ENCODE results near the gene ADPRHL1. TPM values are rescaled to one million over a fixed set of nuclear protein-coding genes. Genes with fewer than 3 reads are reported as not detected.

The ADPRHL1 gene
- total RNA-seq, 1 experiment from 2014 or later: 3.9 TPM

DNA sequence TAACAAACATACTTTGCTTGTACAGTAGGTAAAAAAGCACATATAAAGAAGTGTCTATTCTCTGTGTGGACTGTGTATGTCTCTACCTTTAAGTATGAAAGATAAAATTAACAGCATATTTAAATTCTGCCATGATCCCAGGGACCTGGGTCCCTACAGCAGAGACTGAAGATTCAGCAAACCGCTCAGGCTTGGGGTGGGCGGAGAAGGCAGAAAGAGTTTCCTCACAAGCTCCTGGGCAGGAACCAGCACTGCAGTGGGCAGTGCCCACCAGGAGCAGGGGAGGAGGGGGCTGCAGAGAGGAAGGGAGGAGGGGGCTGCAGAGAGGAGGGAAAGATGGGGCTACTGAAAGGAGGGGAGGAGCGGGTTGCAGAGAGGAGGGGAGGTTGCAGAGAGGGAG is 44.7 kb downstream of the ADPRHL1 start:
- POLR2A ChIA-PET (ENCODE audit: low non-redundant PET): no interaction called here
- no TSS peak for BruUV-seq (replicated peaks)
- Histone ChIP-seq H3K9me3 (ENCODE audit: low read depth, low read length, poor library complexity, severe bottlenecking) (no peaks in the 10 kb centered on the region), H3K4me3 (ENCODE audit: low read depth, low read length, poor library complexity, severe bottlenecking) (no peak overlapping the region), H3K4me1 (ENCODE audit: insufficient read depth, low read length, poor library complexity, severe bottlenecking) (no peaks in the 10 kb centered on the region), H3K27ac (ENCODE audit: low read depth, low read length, poor library complexity, severe bottlenecking) (no peak overlapping the region), H3K36me3 (ENCODE audit: insufficient read depth, low read length, poor library complexity, severe bottlenecking) (no peaks in the 10 kb centered on the region), H3K27me3 (replicated peaks; ENCODE audit: insufficient read depth, low read depth, low read length, poor library complexity) (peaks cover 29% of the 10 kb centered on the region)
- intact Hi-C loops (cut with micrococcal nuclease; ENCODE audit: unreplicated experiment): no loop called here
- TF ChIP-seq, protein P1, sequence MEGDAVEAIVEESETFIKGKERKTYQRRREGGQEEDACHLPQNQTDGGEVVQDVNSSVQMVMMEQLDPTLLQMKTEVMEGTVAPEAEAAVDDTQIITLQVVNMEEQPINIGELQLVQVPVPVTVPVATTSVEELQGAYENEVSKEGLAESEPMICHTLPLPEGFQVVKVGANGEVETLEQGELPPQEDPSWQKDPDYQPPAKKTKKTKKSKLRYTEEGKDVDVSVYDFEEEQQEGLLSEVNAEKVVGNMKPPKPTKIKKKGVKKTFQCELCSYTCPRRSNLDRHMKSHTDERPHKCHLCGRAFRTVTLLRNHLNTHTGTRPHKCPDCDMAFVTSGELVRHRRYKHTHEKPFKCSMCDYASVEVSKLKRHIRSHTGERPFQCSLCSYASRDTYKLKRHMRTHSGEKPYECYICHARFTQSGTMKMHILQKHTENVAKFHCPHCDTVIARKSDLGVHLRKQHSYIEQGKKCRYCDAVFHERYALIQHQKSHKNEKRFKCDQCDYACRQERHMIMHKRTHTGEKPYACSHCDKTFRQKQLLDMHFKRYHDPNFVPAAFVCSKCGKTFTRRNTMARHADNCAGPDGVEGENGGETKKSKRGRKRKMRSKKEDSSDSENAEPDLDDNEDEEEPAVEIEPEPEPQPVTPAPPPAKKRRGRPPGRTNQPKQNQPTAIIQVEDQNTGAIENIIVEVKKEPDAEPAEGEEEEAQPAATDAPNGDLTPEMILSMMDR (conservative IDR thresholded peaks at IDR 0.05; ENCODE audit: low read depth, low read length): no peak
- no peak for TF ChIP-seq EZH2 (IDR thresholded peaks at IDR 0.05; ENCODE audit: borderline replicate concordance, low read depth, low read length, poor library complexity, severe bottlenecking)
- CTCF ChIA-PET: no interaction called here
- DNase-seq (ENCODE audit: low spot score): no peak

DNA sequence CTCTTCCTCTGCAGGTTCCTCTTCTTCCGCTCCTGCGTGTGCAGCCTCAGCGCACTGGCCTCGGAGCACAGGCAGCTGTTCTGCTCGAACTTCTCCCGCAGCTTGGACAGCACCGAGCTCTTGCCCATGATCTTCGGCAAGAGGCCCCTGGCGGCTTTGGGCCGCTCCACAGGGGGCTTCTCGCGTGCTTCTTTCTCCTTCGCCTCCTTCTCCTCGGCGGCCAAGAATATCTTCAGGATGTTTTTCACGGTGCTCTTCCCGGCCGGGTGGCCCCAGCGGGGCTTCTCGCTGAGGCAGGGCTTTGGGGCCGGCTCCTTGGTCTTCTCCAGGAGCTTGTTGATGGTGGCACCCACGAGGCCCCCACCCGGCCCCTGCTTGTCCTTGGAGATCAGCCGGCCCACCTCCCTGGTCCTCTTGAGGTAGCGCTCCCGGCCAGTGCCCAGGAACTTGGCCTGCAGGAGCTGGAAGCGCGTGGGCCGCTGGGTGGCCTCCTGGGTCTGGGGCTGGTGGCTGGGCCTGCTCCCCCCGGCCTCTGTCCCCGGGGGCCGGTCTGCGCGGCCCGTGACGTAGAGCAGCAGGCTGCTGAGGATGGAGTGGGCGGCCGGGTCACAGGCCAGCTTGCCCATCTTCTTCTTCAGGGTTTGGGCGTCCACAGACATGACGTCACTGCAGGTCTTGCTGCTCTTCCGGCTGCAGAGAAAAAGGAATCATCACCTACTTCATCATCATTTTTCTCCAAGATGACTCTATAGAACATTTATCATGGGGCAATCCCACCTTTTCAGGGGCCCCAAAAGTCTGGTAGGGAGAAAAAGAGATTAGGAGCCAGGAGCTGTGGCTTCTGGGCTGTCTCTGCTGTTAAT is 45.5 kb downstream of the ADPRHL1 start:
- DNase-seq (ENCODE audit: low spot score): no peak
- Histone ChIP-seq H3K4me3 (ENCODE audit: low read depth, low read length, poor library complexity, severe bottlenecking) (no peak overlapping the region), H3K4me1 (ENCODE audit: insufficient read depth, low read length, poor library complexity, severe bottlenecking) (no peaks in the 10 kb centered on the region), H3K9me3 (ENCODE audit: low read depth, low read length, poor library complexity, severe bottlenecking) (no peaks in the 10 kb centered on the region), H3K27me3 (replicated peaks; ENCODE audit: insufficient read depth, low read depth, low read length, poor library complexity) (peaks cover 29% of the 10 kb centered on the region), H3K27ac (ENCODE audit: low read depth, low read length, poor library complexity, severe bottlenecking) (no peak overlapping the region), H3K36me3 (ENCODE audit: insufficient read depth, low read length, poor library complexity, severe bottlenecking) (no peaks in the 10 kb centered on the region)
- intact Hi-C loops (cut with micrococcal nuclease; ENCODE audit: unreplicated experiment): no loop called here
- no TSS peak for BruUV-seq (replicated peaks)
- TF ChIP-seq EZH2 (IDR thresholded peaks at IDR 0.05; ENCODE audit: borderline replicate concordance, low read depth, low read length, poor library complexity, severe bottlenecking): no peak
- TF ChIP-seq, protein P1 (conservative IDR thresholded peaks at IDR 0.05; ENCODE audit: low read depth, low read length): no peak
- POLR2A ChIA-PET (ENCODE audit: low non-redundant PET): no interaction called here
- CTCF ChIA-PET: no interaction called here

DNA sequence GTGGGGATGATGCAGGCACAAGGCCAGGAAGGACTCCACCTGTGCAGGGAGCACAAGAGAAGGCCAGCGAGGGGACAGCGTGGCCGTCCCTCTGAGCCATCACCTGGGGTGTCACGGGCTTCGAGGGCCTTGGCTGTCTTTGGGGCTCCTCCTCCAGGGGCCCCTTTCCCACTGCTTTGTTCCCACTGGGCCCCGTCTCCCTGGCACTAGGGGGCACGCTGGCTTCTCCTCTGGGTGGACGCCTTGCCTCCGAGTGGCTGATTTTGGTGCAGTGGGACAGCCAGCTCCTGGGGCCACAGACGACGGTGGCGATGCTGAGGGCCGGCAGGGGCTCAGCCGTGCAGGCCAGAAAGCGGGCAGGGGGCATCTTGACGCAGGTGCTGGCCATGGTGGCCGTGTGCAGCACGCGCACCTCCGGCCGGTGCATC is 46.2 kb downstream of the ADPRHL1 start:
- TF ChIP-seq, protein P1 (conservative IDR thresholded peaks at IDR 0.05; ENCODE audit: low read depth, low read length): no peak
- TF ChIP-seq EZH2 (IDR thresholded peaks at IDR 0.05; ENCODE audit: borderline replicate concordance, low read depth, low read length, poor library complexity, severe bottlenecking): no peak
- intact Hi-C loops (cut with micrococcal nuclease; ENCODE audit: unreplicated experiment): no loop called here
- H3K27me3 ChIP-seq (replicated peaks; ENCODE audit: insufficient read depth, low read depth, low read length, poor library complexity): peaks cover 29% of the 10 kb centered on the region
- no peak overlapping the region for H3K4me3 ChIP-seq (ENCODE audit: low read depth, low read length, poor library complexity, severe bottlenecking)
- BruUV-seq (replicated peaks): no TSS peak
- no peaks in the 10 kb centered on the region for H3K4me1 ChIP-seq (ENCODE audit: insufficient read depth, low read length, poor library complexity, severe bottlenecking)
- ChIA-PET CTCF (no interaction called here), POLR2A (ENCODE audit: low non-redundant PET) (no interaction called here)
- H3K36me3 ChIP-seq (ENCODE audit: insufficient read depth, low read length, poor library complexity, severe bottlenecking): no peaks in the 10 kb centered on the region
- no peaks in the 10 kb centered on the region for H3K9me3 ChIP-seq (ENCODE audit: low read depth, low read length, poor library complexity, severe bottlenecking)
- no peak for DNase-seq (ENCODE audit: low spot score)
- H3K27ac ChIP-seq (ENCODE audit: low read depth, low read length, poor library complexity, severe bottlenecking): no peak overlapping the region
